Glomerular endothelial cell (primary cell): Measurements from ENCODE around the gene MAPKBP1. TPM values are rescaled to one million over a fixed set of nuclear protein-coding genes. Genes with fewer than 3 reads are reported as not detected.

ENCODE experiments used
- DNase-seq: peaks from one replicate; pipeline ENCODE4 v3.0.0-alpha.2; 2011; ENCODE audit warnings: low read depth, low spot score; ENCODE audit errors: extremely low read depth
- total RNA-seq: library from RNA; depleted of rRNA; stranded (reverse); fragments of >200 nt; gene quantifications from 2 replicates; pipeline ENCODE4 v1.2.3, GENCODE V29; 2015

The MAPKBP1 gene
- total RNA-seq, 1 donor from 2014 or later: 27.4 TPM

DNA sequence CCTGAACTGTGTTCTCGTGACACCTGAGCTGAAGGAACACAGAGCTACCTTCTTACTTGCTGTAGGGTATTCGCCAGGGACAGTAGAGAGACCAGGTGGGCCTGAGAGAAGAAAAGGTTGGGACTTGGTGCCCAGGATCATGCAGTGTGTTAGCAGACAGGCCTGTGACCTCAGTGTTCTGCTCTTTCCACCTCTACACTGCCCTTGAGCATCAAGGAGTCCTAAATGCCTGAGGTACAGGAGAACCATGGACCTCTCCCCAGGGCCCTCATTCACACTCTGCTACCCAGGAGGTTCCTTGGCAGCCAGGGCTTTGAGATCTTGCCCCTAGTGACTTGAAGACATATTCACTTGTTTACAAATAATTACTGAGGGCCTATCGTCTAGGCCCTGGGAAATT lies 31.4 kb downstream of the MAPKBP1 start:
- no peak for DNase-seq

DNA sequence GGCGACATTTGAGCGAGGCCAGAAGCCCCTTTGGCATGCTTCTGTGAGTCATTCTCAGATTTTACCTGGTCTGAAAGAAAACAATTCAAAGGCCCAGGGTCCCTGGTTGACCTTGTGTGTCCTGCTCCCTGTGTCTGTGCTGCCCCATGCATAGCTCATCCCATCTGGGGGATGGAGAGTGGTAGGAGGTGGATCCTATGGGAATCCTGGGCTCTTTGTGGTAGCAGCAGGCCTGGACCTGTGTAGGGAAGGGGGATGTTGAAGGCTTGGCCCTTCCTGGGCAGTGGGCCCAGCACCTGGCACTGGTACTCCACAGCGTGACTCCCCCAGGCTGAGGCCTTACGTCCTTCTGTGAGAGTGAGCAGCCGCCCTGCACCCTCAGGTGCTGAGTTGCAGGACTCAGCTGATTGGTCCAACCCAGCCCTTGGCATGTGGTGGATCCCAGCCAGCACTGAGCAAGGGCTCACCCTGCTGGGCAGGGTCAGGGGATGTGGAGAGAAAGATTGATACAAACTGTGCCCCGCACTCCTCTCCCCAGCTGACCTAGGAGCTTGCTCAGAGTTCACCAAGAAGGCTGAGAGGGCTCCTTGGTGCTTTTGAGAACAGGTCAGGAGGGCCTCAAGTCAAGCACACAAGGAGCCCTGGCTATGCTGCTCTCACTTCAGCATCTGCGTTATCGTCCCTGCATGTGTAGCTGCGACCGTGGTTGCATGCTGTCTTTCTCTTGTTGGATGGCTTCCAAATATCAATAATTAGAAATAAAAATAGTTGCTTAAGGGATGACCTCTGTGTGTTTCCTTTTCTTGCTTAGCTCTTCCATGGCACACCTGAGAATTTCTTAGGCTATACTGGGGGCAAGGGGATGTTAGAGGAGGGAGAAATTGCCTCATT lies 32.3 kb downstream of the MAPKBP1 start:
- DNase-seq: no peak

DNA sequence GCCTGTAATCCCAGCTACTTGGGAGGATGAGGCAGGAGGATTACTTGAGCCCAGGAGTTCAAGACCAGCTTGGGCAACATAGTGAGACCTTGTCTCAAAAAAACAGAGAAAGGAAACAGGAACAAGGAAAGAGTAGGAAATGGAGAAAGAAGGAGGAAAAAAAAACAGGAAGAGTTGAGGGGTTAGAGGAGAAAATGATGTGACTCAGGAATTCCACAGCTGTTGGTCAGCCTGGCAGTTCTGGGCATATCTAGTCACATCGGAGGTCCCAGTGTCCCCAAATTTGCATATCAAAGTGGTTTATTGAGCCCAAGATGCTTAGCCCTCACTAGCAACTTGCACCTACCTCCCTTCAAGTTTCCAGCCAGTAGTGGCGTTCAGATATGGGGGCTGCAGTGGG lies 34.8 kb downstream of the MAPKBP1 start:
- DNase-seq: no peak

DNA sequence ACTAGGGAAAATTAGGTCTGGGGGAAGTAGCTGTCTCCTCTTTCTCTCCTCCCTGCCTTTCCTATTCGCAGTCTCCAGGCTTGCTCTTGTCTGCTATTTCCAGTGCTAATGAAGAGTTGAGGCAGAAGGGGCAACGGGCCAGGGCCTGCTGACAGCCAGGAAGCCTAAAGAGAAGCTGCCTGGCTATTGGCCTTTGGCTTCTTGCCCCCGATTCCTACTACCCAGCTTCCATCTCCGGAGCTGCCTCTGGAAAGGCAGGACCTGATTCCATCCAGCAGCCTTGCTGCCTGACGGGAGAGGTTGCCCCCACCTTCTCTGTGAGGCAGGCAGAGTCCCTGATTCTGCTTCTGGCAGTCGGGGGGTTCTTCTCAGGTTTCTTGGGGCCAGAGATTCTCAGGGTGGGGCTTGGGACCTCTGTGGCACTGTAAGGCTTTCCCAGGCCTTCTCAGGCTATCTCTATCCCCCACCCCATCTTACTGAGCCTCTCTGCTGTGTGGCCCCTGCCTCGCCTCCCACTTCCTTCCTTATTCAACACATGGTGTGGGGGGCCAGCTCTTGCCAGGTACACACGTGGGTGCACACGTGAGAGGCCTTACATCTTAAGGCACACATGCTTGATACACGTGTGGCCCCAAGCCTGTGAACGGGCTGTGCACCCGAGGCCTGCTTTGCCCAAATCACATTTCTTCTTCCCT lies 35.4 kb downstream of the MAPKBP1 start:
- no peak for DNase-seq

DNA sequence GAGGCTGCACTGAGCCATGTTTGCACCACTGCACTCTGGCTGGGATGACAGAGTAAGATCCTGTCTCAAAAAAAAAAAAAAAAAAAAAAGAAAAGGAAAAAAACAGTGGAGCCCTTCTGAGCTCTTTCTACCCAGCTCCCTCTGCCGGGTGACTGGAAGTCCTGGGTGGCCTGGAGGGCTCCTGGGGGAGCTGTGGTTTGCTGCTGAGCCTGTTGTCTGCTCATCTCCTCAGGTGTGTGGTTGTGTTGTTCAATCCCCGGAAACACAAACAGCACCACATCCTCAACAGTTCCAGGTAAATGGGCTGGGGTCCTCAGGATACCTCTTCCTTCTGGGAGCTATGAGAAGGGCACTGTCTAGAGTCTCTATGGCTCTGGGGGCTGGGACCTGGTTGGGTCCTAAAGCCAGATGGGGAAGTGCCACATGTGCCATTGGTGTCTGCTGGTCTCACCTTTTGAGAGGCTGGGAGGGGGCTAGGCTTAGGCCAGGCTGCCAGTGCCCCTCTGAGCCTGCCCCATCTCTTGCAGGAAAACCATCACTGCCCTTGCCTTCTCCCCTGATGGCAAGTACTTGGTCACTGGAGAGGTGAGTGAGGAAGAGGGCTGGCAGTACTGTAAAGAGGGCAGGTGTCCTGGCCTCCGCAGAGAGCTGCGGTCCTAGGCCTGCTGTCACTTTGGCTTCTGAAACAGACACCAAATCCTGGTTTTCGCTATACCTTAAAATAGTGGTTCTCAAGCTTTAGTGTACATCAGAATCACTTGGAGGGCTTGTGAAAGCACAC lies 36.6 kb downstream of the MAPKBP1 start:
- no peak for DNase-seq

DNA sequence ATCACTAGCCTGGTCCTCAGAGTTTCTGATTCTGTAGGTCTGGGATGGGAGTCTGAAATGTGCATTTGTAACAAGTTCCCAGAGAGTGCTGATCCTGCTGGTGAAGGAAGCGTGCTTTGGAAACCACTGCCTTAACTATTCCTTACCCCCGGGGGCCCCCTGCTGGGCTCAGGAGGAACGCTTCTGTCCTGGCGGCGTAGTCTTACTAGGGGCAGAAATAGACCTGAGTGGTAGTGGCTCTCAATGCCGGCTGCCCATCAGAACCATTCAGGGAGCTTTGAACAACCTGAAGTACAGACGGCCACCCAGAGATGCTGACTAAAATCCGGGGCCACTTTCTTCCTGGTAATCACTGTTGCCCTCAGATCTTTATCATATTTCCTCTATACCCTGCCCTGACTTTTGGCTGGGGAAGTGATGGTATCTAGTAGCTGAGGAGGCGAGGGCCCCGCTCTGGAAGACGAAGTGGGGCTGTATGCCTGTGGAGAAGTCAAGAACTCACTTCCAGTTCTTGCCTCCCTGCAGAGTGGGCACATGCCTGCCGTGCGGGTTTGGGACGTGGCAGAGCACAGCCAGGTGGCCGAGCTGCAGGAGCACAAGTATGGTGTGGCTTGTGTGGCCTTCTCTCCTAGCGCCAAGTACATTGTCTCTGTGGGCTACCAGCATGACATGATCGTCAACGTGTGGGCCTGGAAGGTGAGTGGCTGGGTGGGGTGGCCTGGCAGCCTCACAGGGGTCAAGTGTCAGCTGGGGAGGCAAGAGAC lies 37.3 kb downstream of the MAPKBP1 start:
- no peak for DNase-seq

DNA sequence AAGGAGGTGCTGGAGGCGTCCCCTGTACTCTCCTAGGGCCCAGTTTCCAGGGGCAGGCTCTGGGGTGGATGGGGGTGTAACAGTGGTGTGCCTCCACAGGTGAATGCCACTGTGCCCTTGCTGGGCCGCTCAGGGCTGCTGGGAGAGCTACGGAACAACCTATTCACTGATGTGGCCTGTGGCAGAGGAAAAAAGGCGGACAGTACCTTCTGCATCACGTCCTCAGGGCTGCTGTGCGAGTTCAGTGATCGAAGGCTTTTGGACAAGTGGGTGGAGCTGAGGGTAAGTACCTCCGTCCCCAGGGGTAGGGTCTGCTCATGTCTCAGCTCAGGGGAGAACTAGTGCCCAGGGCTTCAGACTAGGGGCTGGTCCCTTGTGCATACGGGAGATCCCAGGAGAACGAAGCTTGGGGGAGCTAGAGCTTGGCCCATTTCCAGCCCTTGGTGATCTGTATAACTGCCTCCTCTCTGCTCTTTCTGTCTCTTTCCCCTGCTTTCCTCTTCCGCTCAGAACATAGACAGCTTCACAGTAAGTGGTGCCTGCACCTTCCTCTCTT lies 38.6 kb downstream of the MAPKBP1 start:
- no peak for DNase-seq

DNA sequence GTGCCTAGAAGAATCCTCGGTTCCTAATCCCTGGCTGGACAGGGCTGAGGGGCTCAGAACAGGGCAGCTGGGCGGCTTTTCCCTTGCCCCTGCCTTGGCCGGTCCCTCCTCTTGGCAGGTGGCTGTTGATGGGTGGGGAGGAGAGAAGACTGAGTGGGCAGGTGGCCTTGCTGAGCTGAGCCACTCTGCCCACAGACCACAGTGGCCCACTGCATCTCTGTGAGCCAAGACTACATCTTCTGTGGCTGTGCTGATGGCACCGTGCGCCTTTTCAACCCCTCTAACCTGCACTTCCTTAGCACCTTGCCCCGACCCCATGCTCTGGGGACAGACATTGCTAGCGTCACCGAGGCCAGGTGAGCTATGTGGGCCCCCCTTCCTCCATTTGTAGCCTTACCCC lies 39.1 kb downstream of the MAPKBP1 start:
- no peak for DNase-seq

DNA sequence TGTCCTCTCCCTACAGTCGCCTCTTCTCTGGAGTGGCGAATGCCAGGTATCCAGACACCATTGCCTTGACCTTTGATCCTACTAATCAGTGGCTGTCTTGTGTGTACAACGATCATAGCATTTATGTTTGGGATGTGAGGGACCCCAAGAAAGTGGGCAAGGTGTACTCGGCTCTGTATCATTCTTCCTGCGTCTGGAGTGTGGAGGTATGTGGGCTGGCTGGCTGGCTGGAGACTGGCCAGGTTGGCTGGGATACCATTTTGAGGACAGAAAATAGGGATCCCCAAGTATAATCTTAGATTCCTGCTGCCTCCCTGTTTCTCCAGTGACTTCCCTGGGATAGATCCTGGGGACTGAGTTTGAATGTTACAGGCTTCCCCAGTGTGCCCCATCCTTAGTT lies 40.2 kb downstream of the MAPKBP1 start:
- no peak for DNase-seq

DNA sequence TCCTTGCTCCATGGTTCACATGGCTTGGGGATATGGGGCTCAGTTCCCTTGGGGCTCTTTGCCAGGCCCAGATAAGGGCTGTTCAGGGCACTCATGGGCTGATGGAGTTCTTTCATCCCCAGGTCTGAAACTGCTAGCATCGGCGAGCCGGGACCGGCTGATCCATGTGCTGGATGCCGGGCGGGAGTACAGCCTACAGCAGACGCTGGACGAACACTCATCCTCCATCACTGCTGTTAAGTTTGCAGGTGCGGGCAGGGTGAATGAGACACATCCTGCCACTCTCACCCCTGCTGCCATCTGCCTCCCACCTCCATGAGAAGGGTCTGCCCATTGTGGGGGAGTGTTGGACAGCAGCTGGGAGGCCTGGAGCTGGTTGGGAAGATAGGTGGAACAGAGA lies 42.5 kb downstream of the MAPKBP1 start:
- DNase-seq: no peak

DNA sequence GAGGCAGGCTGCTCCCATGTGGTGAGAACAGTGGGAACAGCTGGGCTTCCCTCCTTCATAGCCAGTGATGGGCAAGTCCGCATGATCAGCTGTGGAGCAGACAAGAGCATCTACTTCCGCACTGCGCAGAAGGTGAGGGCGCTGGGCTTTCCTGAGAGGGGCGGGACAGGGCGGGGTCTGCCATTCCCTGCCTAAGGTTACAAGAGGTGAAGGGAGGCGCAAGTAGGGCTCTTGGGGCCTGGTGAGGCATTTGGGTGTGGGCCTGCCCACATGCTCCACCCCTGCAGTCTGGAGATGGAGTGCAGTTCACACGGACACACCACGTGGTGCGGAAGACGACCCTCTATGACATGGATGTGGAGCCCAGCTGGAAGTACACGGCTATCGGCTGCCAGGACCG lies 43.0 kb downstream of the MAPKBP1 start:
- no peak for DNase-seq

DNA sequence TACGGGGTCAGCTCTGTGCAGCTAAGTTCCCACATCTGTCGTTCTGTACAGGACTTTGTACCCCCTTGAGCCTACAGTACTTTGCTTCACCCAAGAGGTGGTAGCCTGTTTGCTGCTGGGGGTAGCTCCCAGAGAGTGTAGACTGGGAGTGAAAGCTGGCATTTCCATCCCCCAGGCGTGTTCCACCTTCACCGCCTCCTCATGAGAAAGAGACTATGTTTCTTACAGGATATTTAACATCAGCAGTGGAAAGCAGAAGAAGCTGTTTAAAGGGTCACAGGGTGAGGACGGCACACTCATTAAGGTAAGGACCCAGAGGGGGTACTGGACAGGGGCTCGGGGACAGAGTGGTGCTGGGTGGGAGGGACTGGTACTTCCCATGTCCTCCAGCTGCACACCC lies 43.5 kb downstream of the MAPKBP1 start:
- DNase-seq: no peak

DNA sequence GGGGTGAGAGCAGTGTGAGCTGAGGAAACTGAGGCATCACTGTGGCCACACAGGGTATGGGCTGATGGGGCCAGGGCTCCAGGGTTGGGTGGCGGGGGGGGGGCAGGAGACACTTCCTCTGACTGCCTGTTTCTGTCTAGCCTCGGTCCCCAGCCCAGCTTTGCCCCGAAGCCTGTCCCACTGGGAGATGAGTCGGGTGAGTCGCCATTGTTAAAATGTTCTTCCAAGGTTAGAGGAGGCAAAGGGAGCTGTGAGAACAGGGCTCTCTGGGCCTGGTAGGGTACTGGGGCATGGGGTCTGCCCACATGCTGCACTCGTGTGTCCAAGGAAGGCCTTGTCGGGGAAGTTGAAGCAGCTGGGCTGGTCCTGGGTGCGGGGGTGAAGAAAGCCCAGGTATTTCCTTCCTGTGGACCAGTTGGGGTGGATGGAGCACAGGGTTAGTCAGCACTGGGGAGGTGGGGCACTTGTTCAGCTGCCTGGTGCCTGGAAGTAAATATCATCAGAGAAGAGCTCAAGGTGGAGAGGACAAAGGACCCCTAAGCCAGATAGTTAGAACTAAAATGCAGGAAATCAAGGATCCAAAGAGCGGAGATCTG lies 45.3 kb downstream of the MAPKBP1 start:
- DNase-seq: no peak

DNA sequence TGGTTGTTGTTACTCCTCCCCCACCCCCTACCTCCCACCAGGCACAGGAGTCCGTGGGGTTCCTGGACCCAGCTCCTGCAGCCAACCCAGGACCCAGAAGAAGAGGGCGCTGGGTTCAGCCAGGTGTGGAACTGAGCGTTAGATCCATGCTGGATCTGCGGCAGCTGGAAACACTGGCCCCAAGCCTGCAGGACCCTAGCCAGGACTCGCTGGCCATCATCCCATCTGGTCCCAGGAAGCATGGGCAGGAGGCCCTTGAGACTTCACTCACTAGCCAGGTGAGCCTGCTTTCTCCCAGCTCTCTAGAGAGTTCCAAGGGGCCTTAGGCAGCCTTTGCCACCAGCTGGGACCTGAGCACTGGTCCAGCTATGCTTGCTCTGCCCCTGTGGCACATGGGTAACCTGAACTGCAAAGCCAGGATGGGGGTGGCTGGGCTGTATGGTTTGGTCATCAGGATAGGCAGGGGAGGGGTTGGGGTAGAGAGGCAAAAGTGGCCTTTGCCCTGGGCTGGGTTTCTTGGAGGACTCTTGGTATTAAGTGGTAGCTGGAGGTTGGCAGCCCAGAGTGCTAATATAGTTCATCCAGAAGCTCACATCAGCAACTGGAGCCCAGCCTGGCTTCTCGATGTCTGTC lies 46.6 kb downstream of the MAPKBP1 start:
- DNase-seq: no peak

DNA sequence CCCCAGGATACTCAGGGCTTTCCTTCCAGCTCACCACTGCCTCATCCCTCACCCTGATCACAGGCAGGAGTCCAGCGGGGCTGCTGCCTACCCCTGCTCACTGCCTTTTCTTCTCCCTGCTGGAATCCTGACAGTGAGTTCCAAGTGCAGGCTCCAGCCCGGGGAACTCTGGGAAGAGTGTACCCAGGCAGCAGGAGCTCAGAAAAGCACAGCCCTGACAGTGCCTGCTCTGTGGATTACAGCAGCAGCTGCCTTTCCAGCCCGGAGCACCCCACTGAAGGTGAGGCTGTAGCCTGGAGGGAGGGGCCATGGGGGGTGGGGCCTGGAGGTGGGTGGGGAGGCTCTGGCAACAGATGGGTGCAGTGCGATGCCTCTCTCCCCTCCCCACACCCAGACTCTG lies 47.5 kb downstream of the MAPKBP1 start:
- DNase-seq: no peak

DNA sequence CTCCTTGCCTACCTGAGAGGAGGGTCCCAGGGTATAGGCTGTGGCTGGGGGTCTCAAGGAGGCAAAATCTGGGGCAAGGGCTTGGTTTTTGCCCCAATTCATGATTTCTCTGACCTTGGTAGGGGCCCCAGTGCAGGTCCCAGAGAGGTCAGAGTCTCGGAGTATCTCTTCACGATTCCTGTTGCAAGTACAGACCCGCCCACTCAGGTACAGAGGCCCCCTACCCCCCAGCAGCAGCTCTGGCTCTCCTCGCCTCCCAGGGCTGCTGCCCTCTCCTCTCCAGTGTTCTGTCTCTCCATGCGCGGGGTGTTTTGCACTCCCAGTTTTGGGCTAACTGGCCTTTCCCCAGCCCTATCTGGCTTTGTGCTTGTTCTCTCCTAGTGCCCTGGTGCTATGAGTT lies 48.2 kb downstream of the MAPKBP1 start:
- no peak for DNase-seq

DNA sequence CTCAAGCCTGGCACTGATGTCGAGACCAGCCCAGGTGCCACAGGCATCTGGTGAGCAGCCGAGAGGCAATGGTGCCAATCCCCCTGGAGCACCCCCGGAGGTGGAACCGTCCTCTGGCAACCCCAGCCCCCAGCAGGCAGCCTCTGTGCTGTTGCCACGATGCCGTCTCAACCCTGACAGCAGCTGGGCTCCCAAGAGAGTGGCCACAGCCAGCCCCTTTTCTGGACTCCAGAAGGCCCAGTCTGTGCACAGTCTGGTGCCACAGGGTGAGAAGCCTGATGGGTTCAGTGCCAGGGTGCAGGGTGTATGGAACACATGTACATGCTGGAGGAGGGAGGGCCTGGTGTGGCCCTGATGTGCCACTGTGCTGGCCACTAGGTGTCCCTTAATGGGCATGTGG lies 48.7 kb downstream of the MAPKBP1 start:
- no peak for DNase-seq

DNA sequence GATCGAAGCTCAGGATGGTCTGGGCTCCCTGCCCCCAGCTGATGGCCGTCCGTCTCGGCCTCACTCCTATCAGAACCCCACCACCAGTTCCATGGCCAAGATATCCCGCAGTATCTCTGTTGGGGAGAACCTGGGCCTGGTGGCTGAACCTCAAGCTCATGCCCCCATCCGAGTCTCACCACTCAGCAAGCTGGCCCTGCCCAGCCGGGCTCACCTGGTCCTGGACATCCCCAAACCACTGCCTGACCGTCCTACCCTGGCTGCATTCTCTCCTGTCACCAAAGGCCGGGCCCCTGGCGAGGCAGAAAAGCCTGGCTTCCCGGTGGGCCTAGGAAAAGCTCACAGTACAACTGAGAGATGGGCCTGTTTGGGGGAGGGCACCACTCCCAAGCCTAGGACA lies 49.2 kb downstream of the MAPKBP1 start:
- no peak for DNase-seq

DNA sequence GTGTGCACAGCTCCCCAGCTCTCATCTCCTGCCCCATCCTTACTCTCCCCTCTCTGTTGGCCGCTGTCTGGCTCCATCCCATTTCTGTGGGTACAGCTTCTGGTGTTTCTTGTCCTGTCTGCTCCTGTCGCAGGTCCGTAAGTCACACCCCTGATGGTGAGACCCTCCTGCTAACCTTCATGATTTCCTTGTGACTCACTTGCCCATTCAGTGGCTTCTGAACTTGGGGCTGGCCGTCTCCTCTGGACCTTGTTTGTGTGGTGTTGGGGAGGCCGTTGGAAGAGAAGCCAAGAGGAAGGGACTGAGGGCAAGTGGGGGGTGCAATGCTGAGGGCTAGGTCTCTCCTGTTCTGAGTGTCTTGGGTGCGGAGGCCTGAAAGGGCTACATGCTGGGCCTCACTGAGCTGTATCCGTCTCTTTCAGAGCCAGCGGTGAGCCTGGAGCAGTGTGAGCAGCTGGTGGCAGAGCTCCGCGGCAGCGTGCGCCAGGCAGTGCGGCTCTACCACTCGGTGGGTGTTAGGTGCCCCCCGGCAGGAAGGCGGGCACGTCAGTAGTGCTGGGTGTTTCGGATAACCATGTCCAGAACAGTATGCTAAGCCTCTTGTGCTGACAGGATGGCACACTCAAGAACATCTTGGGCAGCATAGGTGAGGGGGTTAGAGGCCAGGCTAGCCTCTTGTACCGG lies 49.9 kb downstream of the MAPKBP1 start:
- DNase-seq: no peak
